HG03342 (cell line): ENCODE measurements around the gene VWA8.
"Not testable (repeated sequence)": the region's sequence is repeated elsewhere in the genome, so short reads cannot be mapped to it uniquely, and the experiment has no call there.

ENCODE experiments used
- ATAC-seq: cut with Tn5 transposase; IDR thresholded peaks from one replicate; pipeline ENCODE4 v1.9.1; 2021; ENCODE audit warnings: mild to moderate bottlenecking, moderate library complexity; ENCODE audit not compliant: unreplicated experiment

VWA8 gene

GRCh38 chr13:41812237-41812636 lies 148.7 kb downstream of the VWA8 start:
- no peak for ATAC-seq

- peak; percentile 66 for ATAC-seq
Observed at GRCh38 chr13:41811588-41812021, 149.3 kb downstream of the VWA8 start.

- no peak for ATAC-seq
Observed at GRCh38 chr13:41809962-41810361, 150.9 kb downstream of the VWA8 start.

GRCh38 chr13:41803445-41803735 lies 157.5 kb downstream of the VWA8 start:
- ATAC-seq = not testable (repeated sequence)

- ATAC-seq = no peak
Observed at GRCh38 chr13:41802684-41803444, 158.0 kb downstream of the VWA8 start.

GRCh38 chr13:41802043-41802683 lies 158.7 kb downstream of the VWA8 start:
- ATAC-seq = no peak

GRCh38 chr13:41791056-41791455 lies 169.9 kb downstream of the VWA8 start:
- no peak for ATAC-seq

- ATAC-seq = no peak
Observed at GRCh38 chr13:41788552-41788951, 172.4 kb downstream of the VWA8 start.

GRCh38 chr13:41785402-41786172 lies 175.3 kb downstream of the VWA8 start:
- no peak for ATAC-seq

- ATAC-seq = no peak
Observed at GRCh38 chr13:41782086-41782485, 178.8 kb downstream of the VWA8 start.

GRCh38 chr13:41780715-41781706 lies 179.9 kb downstream of the VWA8 start:
- no peak for ATAC-seq

GRCh38 chr13:41775251-41775650 lies 185.7 kb downstream of the VWA8 start:
- no peak for ATAC-seq

GRCh38 chr13:41774605-41775218 lies 186.2 kb downstream of the VWA8 start:
- ATAC-seq = no peak

- no peak for ATAC-seq
Observed at GRCh38 chr13:41767801-41768200, 193.1 kb downstream of the VWA8 start.

GRCh38 chr13:41766439-41766838 lies 194.5 kb downstream of the VWA8 start:
- no peak for ATAC-seq

GRCh38 chr13:41765813-41766212 lies 195.1 kb downstream of the VWA8 start:
- ATAC-seq = no peak

- no peak for ATAC-seq
Observed at GRCh38 chr13:41765020-41765419, 195.9 kb downstream of the VWA8 start.

GRCh38 chr13:41764558-41764957 lies 196.4 kb downstream of the VWA8 start:
- ATAC-seq = no peak

- ATAC-seq = no peak
Observed at GRCh38 chr13:41763782-41764181, 197.1 kb downstream of the VWA8 start.

GRCh38 chr13:41762796-41763195 lies 198.1 kb downstream of the VWA8 start:
- no peak for ATAC-seq
